Posterior cingulate gyrus (tissue), 11 donors: ENCODE results near the gene RANBP3.

Experiments
- DNase-seq, 10 donors: peaks; one replicate each; pipeline versions ENCODE4 v3.0.0 to v3.0.0-alpha.2; 2020 to 2021; ENCODE audit warnings: mixed read lengths in 3 of 10
- intact Hi-C: fragments of 100-400 bp; cut with DNase I; formaldehyde crosslinking; loops from one replicate; pipeline ENCODE4 v1.15.1; 2023

Gene RANBP3

GRCh38 chr19:5934774-5935472, 43.0 kb downstream of the RANBP3 start:
- DNase-seq = peak in 2 of 10 donors; percentile 74 to 78

GRCh38 chr19:5934069-5934401, 43.9 kb downstream of the RANBP3 start:
- DNase-seq = peak in 1 of 10 donors; percentile 55
- intact Hi-C loops = no loop called here

More at GRCh38 chr19:5934774-5935472, 43.0 kb downstream of the RANBP3 start:
- intact Hi-C loops = no loop called here

DNA sequence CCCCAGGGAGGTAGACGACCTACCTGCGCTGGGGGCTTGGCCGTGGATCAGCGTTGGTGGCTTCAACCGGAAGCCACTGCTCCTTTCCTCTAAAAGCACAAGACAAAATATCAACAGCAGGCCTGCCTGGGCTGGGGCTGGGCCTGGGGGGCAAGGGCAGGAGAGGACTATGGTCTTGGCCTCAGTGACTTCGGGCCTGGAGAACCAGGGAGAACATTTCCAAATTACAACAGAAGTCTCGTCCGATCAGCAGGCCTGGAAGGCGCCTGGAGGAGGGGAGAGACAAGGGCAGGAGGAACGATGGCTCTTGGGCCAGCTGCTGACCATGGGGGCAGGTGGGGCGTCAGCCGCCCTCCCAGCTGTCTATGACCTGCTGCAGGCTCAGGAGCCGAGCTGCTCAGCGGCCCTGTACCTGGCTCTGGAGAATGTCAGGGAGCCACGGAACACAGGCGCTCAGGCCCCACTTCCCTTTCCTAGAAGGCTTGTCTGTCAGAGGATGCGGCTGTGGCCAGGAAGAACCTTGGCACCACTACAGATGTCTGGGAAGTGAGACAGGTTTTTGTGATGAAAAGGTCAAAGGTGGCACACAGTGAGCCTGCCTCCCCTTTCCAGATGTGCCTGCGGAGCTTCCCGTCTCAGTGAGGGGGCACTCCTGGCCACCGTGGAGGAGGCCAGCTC, 44.4 kb downstream of the RANBP3 start:
- peak in 2 of 10 donors; percentile 49 to 62 for DNase-seq
- intact Hi-C loops = no loop called here

DNA sequence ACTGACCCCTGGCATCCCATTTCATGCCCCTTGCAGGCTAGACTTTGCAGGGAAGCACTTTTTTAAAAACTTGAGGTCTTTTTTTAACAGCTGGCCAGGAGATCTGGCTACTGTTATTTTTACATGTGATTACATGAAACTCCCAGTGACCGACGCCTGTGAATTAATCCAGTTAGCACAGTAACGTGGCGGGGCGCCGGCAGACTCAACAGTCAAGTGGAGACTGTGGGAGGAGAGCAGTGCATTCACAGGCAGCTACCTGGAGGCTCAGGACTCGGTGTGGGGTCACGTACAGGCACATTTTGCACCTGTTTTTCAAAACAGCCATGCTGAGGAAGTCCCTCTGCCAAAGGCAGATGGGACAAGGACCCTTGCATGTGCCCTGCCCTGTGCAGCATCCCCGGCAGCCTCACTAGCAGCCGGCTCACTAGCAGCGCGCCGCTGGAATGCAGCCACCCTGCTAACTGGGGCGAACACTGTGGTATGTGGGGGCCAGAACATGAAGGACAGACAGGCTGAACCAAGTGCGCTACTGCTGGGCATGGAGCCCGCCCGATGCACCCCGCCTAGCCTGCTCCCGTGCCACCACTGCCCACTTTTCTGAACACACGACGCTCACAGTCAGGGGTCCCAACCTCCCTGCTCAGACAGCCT, 45.2 kb downstream of the RANBP3 start:
- peak in 6 of 10 donors; percentile 31 to 90 (median 73) for DNase-seq
- intact Hi-C loops = no loop called here

DNA sequence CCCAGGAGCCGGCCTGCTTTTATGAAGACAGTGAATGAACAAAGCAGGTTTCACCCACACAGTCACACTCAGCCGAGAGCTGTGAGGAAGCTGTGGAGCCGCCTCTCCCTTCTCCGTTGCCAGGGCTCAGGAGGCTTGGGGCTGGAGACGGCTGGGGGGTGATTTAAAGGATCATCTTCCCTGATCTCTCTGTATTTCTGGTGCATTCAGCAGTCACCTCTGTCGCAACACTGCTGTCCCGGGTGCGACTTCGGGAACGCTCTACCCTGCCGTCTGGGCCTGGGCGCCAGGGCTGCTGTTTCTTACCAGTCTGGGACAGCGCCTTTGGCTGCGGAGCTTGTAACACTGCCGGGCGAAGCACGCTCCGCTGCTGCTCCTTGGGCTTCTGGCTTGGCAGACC, 45.8 kb downstream of the RANBP3 start:
- intact Hi-C loops = no loop called here
- DNase-seq = peak in 7 of 10 donors; percentile 50 to 92 (median 69)

- peak in 2 of 10 donors; percentile 35 to 76 for DNase-seq
These were observed 46.7 kb downstream of the RANBP3 start for GRCh38 chr19:5931251-5931650.

DNA sequence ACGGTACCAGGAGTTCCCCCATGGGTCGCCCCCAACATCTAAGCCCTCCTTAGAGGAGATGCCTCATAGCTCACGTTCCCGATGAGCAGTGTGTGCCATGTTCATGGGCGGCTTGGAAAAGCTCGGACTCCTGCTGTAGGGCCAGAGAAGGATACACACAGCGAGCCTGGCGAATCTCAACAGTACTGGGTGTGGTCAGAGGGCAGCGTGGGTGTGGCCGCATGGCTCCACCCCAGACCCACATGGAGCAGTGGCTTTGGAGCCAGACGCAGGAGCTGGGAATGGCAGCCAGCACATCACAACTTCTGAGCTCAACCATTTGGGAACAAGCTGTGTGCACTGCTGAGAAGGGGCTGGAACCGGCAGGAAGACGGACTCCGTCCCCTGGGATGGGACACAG, 48.3 kb downstream of the RANBP3 start:
- DNase-seq = no peak

More at GRCh38 chr19:5931251-5931650, 46.7 kb downstream of the RANBP3 start:
- intact Hi-C loops = no loop called here

GRCh38 chr19:5929179-5929578, 48.8 kb downstream of the RANBP3 start:
- intact Hi-C loops = no loop called here
- DNase-seq = no peak

More for the DNA sequence above, 48.3 kb downstream of the RANBP3 start:
- intact Hi-C loops = no loop called here

GRCh38 chr19:5927441-5927821, 50.5 kb downstream of the RANBP3 start:
- intact Hi-C loops = no loop called here
- no peak for DNase-seq

- peak in 1 of 10 donors; percentile 74 for DNase-seq
- intact Hi-C loops = no loop called here
These were observed 51.1 kb downstream of the RANBP3 start for GRCh38 chr19:5926641-5927440.

DNA sequence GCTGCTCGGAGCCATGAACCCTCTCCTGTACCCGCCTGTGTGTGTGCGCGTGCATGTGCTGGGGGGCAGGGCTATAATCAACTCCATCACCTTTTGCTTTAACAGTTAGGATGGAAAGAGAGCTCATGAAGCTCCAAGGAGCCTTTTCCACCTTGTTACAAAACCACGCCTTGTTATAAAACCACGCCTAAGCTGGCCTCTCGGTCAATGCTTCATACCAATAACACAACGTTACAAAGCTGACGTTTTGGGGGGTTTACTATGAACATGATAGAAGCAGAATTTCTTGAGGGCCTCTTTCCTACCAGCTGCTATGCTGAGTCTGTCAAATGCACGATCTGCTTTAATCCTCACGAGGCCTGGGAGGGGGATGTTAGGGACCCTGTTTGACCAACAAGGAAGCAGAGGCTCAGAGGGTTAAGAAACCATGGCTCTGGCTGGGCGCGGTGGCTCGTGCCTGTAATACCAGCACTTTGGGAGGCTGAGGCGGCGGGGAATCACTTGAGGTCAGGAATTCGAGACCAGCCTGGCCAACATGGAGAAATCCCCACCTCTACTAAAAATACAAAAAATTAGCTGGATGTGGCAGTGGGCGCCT, 52.0 kb downstream of the RANBP3 start:
- DNase-seq = no peak
- intact Hi-C loops = no loop called here

DNA sequence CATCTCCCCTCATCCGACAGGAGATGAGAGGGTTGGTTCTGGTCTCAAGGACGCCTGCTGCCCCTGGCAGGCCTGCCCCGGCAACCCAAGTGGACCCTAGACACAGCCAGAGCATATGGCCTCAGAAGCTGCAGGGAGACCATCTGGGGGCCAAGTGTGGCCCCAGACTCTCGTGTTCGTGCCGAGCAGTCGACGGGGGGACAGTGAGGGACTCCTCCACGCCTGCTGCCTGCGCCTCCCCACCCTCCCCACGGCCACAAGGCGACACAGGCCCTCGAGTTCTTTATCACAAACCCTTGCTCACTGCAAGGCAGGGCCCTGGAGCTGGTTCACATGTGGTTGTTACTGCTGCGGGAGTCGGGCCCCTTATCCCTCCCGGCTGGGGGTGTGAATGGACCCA, 54.6 kb downstream of the RANBP3 start:
- DNase-seq = no peak
- intact Hi-C loops = no loop called here

- no peak for DNase-seq
- intact Hi-C loops = no loop called here
These were observed 55.8 kb downstream of the RANBP3 start for GRCh38 chr19:5922161-5922545.

- intact Hi-C loops = no loop called here
- DNase-seq = no peak
These were observed 56.3 kb downstream of the RANBP3 start for GRCh38 chr19:5921516-5922160.

DNA sequence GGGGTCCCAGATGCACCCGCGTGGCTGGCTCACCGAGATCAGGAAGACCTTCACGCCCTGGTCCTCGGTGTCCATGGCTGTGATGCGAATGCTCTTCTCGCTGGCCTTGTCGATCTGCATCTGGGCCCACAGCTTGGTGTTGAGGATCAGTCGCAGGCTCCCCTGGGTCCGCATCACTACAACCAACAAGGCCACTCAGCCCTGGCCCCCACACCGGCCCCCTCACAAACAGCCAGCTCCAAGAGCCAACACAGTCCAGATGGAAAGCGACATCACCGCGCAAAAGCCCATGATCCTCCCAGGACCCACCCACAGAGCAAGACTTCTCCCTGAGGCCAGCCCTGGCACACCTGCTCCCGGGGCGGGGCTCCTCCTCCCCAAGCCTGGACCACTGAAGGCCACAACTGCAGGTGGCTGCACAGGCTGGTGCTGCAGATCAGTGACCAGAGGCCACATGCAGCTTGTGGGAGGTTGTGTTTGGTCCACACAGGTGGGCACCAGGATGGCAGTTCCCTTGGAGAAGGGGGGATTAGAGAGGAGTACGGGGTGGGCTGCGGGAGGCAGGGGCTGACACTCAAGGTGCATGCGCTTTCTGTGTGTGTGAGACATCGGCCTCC, 59.4 kb downstream of the RANBP3 start:
- no peak for DNase-seq
- intact Hi-C loops = no loop called here

- no peak for DNase-seq
- intact Hi-C loops = no loop called here
These were observed 60.4 kb downstream of the RANBP3 start for GRCh38 chr19:5917431-5918107.

DNA sequence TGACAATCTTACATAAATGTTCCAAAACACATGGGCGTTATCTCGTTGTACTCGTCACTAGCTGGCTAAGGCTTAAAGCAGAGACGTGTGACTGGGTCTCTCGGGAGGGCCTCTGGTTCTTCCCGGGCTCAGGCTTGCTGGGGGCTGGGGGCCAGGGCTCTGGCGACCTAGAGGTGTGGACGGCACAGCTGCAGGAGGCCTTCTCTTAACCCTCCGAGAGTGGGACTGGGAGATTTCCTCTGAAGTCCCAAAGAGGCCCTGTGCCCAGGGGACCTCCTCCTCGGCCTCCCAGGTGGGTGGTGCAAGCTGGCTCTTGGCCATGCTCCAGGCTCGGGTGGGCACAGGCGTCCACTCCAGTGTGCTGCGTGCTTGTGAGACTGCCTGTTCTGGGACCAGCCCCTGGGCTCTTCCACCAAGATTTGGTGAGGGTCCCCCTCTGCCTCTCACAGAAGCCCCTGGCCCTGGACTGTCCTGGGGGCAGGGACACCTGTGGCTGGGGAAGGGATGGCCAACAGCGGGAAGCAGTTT, 61.7 kb downstream of the RANBP3 start:
- intact Hi-C loops = no loop called here
- DNase-seq = no peak

- no peak for DNase-seq
- intact Hi-C loops = no loop called here
These were observed 62.2 kb downstream of the RANBP3 start for GRCh38 chr19:5915782-5916165.
